Colonic mucosa (tissue), 4 donors: ENCODE data around the gene SPAG4. TPM values are rescaled to one million over a fixed set of nuclear protein-coding genes. Genes with fewer than 3 reads are reported as not detected.

Experiments
- DNase-seq: peaks from one replicate; pipeline ENCODE4 v3.0.0-alpha.2; 2020
- H3K27ac ChIP-seq: fragments of 200-600 bp; one replicate; pipeline ENCODE4 v1.8.0; 2021
- H3K27me3 ChIP-seq: fragments of 200-600 bp; one replicate; pipeline ENCODE4 v1.8.0; 2021
- H3K36me3 ChIP-seq: fragments of 200-600 bp; one replicate; pipeline ENCODE4 v1.8.0; 2021
- H3K4me1 ChIP-seq: fragments of 200-600 bp; one replicate; pipeline ENCODE4 v1.8.0; 2021; ENCODE audit warnings: mild to moderate bottlenecking
- H3K4me3 ChIP-seq: fragments of 200-600 bp; one replicate; pipeline ENCODE4 v1.8.0; 2021
- H3K9ac ChIP-seq, 2 donors: one replicate each; pipeline ENCODE4 v1.7.0; 2013; ENCODE audit warnings: control low read depth in 2 of 2, low read depth in 2 of 2, low read length in 2 of 2
- H3K9me3 ChIP-seq: fragments of 200-600 bp; one replicate; pipeline ENCODE4 v1.8.0; 2021
- intact Hi-C: fragments of 100-400 bp; cut with DNase I; formaldehyde crosslinking; loops from one replicate; pipeline ENCODE4 v1.14.1; 2022
- total RNA-seq, 2 donors: library from RNA; stranded (reverse); fragmentation: NEBNext Ultra II Directional in 1 of 2; extraction: Animal tissue kit (Norgen Biotek cat#: 25700) in 1 of 2; gene quantifications; one replicate each; pipeline ENCODE4 v1.2.1, GENCODE V29; 2021
- TF ChIP-seq, protein P1 (sequence below): fragments of 200-600 bp; IDR thresholded peaks from one replicate; pipeline ENCODE4 v1.8.0; 2022; ENCODE audit warnings: antibody characterized with exemption, mild to moderate bottlenecking
- donor health status: healthy.
- donor health status: DM: no; HTN: no; CAD: no.
- donor health status: DM: no; HTN: no; CAD: no.

SPAG4 gene
- total RNA-seq, 2 donors from 2014 or later = 5.7 to 8.6 TPM

DNA sequence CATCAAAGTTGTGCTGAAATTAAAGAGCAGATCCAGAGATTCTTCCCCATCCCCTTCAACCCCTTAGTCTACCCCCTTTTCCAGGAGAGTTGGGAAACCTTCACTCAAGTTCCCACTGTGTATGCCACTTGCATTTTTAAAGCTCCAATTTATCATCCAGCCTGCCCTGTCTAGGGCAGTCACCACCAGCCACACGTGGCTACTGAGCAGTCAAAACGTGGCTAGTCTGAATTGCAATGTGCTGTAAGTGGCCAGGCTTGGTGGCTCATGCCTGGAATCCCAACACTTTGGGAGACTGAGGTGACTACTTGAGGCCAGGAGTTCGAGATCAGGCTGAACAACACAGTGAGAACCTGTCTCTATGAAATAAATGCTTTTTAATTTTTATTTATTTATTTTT, 38.8 kb upstream of the SPAG4 start:
- no peak overlapping the region for H3K9ac ChIP-seq
- no peaks in the 10 kb centered on the region for H3K27me3 ChIP-seq
- DNase-seq = no peak
- H3K36me3 ChIP-seq = no peaks in the 10 kb centered on the region
- intact Hi-C loops = no loop called here
- no peaks in the 10 kb centered on the region for H3K4me1 ChIP-seq
- no peak overlapping the region for H3K4me3 ChIP-seq
- H3K27ac ChIP-seq = no peak overlapping the region
- TF ChIP-seq, protein P1, sequence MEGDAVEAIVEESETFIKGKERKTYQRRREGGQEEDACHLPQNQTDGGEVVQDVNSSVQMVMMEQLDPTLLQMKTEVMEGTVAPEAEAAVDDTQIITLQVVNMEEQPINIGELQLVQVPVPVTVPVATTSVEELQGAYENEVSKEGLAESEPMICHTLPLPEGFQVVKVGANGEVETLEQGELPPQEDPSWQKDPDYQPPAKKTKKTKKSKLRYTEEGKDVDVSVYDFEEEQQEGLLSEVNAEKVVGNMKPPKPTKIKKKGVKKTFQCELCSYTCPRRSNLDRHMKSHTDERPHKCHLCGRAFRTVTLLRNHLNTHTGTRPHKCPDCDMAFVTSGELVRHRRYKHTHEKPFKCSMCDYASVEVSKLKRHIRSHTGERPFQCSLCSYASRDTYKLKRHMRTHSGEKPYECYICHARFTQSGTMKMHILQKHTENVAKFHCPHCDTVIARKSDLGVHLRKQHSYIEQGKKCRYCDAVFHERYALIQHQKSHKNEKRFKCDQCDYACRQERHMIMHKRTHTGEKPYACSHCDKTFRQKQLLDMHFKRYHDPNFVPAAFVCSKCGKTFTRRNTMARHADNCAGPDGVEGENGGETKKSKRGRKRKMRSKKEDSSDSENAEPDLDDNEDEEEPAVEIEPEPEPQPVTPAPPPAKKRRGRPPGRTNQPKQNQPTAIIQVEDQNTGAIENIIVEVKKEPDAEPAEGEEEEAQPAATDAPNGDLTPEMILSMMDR = no peak
- H3K9me3 ChIP-seq = no peaks in the 10 kb centered on the region

- intact Hi-C loops = no loop called here
- no peaks in the 10 kb centered on the region for H3K27me3 ChIP-seq
- H3K9me3 ChIP-seq = no peaks in the 10 kb centered on the region
- no peak overlapping the region for H3K9ac ChIP-seq
- TF ChIP-seq, protein P1 = no peak
- no peak for DNase-seq
- H3K36me3 ChIP-seq = no peaks in the 10 kb centered on the region
- no peak overlapping the region for H3K4me3 ChIP-seq
- H3K4me1 ChIP-seq = no peaks in the 10 kb centered on the region
- H3K27ac ChIP-seq = no peak overlapping the region
Measured at GRCh38 chr20:35578469-35578868, 37.2 kb upstream of the SPAG4 start.

GRCh38 chr20:35579196-35579595, 36.4 kb upstream of the SPAG4 start:
- no peak for DNase-seq
- no peak overlapping the region for H3K27ac ChIP-seq
- intact Hi-C loops = no loop called here

DNA sequence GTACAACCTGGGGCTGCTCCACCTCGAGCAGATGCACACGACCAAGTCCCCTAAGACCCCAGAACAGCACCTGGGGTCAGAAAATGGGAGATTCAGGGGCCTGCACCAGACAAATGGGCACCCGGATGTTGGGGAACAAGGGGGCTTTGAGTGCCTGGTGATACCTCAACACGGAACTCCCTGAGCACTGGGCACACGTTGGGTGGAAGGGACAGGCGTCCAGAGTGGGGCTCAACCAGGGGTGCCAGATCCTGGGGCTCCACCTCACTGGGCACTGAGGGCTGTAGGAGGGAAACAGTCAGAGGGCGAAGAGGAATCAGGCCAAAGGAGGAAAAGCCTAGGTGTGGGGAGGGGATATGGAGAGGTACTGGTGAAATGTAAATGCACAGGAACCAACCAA, 33.5 kb upstream of the SPAG4 start:
- H3K4me1 ChIP-seq = no peaks in the 10 kb centered on the region
- intact Hi-C loops = no loop called here
- no peaks in the 10 kb centered on the region for H3K9me3 ChIP-seq
- DNase-seq = no peak
- TF ChIP-seq, protein P1 = no peak
- H3K36me3 ChIP-seq = no peaks in the 10 kb centered on the region
- H3K27me3 ChIP-seq = no peaks in the 10 kb centered on the region
- no peak overlapping the region for H3K9ac ChIP-seq
- no peak overlapping the region for H3K27ac ChIP-seq
- H3K4me3 ChIP-seq = no peak overlapping the region

More at GRCh38 chr20:35579196-35579595, 36.4 kb upstream of the SPAG4 start:
- H3K4me1 ChIP-seq = no peaks in the 10 kb centered on the region
- no peaks in the 10 kb centered on the region for H3K27me3 ChIP-seq
- H3K4me3 ChIP-seq = no peak overlapping the region
- no peaks in the 10 kb centered on the region for H3K9me3 ChIP-seq
- no peaks in the 10 kb centered on the region for H3K36me3 ChIP-seq
- TF ChIP-seq, protein P1 = no peak
- no peak overlapping the region for H3K9ac ChIP-seq

GRCh38 chr20:35582741-35583404, 32.8 kb upstream of the SPAG4 start:
- intact Hi-C loops = no loop called here
- no peak for DNase-seq

More at GRCh38 chr20:35582741-35583404, 32.8 kb upstream of the SPAG4 start:
- Histone ChIP-seq H3K36me3 (no peaks in the 10 kb centered on the region), H3K27ac (no peak overlapping the region), H3K9me3 (no peaks in the 10 kb centered on the region), H3K27me3 (no peaks in the 10 kb centered on the region), H3K9ac (no peak overlapping the region), H3K4me3 (no peak overlapping the region), H3K4me1 (no peaks in the 10 kb centered on the region)
- TF ChIP-seq, protein P1 = no peak
